Measurements from ENCODE around the gene ATP2B2. TPM values are rescaled to one million over a fixed set of nuclear protein-coding genes. Genes with fewer than 3 reads are reported as not detected.

ATP2B2 gene
- total RNA-seq, 1 experiment from 2014 or later: not detected

DNA sequence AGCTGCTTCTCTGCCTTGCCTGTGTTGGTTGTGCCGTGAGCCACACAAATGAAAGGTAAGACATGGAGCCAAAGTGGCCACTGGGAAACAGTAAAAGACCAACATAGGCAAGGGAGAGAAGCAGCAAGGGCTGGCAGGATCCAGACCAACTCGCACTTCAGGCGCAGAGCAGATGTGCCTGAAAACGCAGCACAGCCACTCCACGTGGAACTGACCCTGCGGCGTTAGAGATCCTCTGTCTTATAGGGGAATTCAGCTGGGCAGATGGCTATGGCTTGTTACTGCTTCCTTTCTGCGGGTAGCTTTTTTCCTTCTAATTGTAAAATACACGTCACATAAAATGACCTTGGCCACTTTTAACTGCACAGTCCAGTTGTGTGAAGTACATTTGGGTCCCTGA is 202.3 kb downstream of the ATP2B2 start:
- H3K9ac ChIP-seq (ENCODE audit: low read length): no peak overlapping the region
- no peak for TF ChIP-seq CEBPB (IDR thresholded peaks at IDR 0.05; ENCODE audit: low read depth)
- TF ChIP-seq RAD21 (IDR thresholded peaks at IDR 0.05; ENCODE audit: low read depth): no peak
- no peak for TF ChIP-seq ZFX (IDR thresholded peaks at IDR 0.05)
- TF ChIP-seq, protein P1, sequence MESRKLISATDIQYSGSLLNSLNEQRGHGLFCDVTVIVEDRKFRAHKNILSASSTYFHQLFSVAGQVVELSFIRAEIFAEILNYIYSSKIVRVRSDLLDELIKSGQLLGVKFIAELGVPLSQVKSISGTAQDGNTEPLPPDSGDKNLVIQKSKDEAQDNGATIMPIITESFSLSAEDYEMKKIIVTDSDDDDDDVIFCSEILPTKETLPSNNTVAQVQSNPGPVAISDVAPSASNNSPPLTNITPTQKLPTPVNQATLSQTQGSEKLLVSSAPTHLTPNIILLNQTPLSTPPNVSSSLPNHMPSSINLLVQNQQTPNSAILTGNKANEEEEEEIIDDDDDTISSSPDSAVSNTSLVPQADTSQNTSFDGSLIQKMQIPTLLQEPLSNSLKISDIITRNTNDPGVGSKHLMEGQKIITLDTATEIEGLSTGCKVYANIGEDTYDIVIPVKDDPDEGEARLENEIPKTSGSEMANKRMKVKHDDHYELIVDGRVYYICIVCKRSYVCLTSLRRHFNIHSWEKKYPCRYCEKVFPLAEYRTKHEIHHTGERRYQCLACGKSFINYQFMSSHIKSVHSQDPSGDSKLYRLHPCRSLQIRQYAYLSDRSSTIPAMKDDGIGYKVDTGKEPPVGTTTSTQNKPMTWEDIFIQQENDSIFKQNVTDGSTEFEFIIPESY (IDR thresholded peaks at IDR 0.05; ENCODE audit: extremely low read depth, insufficient replicate concordance, low read length): no peak
- TF ChIP-seq YY1 (IDR thresholded peaks at IDR 0.05; ENCODE audit: extremely low read depth, insufficient replicate concordance, low read depth, low read length): no peak
- TF ChIP-seq JUND (IDR thresholded peaks at IDR 0.05): no peak
- no peak for TF ChIP-seq POLR2A (IDR thresholded peaks at IDR 0.05; ENCODE audit: borderline replicate concordance, extremely low read depth, insufficient read depth, insufficient read length)
- no peak for TF ChIP-seq FOSL1 (IDR thresholded peaks at IDR 0.05; ENCODE audit: low read depth)
- TF ChIP-seq, protein P2, sequence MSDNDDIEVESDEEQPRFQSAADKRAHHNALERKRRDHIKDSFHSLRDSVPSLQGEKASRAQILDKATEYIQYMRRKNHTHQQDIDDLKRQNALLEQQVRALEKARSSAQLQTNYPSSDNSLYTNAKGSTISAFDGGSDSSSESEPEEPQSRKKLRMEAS (IDR thresholded peaks at IDR 0.05): no peak
- TF ChIP-seq, protein P3, sequence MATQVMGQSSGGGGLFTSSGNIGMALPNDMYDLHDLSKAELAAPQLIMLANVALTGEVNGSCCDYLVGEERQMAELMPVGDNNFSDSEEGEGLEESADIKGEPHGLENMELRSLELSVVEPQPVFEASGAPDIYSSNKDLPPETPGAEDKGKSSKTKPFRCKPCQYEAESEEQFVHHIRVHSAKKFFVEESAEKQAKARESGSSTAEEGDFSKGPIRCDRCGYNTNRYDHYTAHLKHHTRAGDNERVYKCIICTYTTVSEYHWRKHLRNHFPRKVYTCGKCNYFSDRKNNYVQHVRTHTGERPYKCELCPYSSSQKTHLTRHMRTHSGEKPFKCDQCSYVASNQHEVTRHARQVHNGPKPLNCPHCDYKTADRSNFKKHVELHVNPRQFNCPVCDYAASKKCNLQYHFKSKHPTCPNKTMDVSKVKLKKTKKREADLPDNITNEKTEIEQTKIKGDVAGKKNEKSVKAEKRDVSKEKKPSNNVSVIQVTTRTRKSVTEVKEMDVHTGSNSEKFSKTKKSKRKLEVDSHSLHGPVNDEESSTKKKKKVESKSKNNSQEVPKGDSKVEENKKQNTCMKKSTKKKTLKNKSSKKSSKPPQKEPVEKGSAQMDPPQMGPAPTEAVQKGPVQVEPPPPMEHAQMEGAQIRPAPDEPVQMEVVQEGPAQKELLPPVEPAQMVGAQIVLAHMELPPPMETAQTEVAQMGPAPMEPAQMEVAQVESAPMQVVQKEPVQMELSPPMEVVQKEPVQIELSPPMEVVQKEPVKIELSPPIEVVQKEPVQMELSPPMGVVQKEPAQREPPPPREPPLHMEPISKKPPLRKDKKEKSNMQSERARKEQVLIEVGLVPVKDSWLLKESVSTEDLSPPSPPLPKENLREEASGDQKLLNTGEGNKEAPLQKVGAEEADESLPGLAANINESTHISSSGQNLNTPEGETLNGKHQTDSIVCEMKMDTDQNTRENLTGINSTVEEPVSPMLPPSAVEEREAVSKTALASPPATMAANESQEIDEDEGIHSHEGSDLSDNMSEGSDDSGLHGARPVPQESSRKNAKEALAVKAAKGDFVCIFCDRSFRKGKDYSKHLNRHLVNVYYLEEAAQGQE (IDR thresholded peaks at IDR 0.05; ENCODE audit: low read depth): no peak
- no peak for TF ChIP-seq EGR1 (IDR thresholded peaks at IDR 0.05; ENCODE audit: low read depth)
- TF ChIP-seq ZNF274 (IDR thresholded peaks at IDR 0.05; ENCODE audit: low read depth, low read length): no peak
- no peak for TF ChIP-seq CBX3 (IDR thresholded peaks at IDR 0.05; ENCODE audit: low read depth)
- TF ChIP-seq, protein P4, sequence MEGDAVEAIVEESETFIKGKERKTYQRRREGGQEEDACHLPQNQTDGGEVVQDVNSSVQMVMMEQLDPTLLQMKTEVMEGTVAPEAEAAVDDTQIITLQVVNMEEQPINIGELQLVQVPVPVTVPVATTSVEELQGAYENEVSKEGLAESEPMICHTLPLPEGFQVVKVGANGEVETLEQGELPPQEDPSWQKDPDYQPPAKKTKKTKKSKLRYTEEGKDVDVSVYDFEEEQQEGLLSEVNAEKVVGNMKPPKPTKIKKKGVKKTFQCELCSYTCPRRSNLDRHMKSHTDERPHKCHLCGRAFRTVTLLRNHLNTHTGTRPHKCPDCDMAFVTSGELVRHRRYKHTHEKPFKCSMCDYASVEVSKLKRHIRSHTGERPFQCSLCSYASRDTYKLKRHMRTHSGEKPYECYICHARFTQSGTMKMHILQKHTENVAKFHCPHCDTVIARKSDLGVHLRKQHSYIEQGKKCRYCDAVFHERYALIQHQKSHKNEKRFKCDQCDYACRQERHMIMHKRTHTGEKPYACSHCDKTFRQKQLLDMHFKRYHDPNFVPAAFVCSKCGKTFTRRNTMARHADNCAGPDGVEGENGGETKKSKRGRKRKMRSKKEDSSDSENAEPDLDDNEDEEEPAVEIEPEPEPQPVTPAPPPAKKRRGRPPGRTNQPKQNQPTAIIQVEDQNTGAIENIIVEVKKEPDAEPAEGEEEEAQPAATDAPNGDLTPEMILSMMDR (IDR thresholded peaks at IDR 0.05 in 2 of 3, conservative IDR thresholded peaks at IDR 0.05 in 1 of 3; ENCODE audit: borderline replicate concordance in 1 of 3, insufficient read depth in 1 of 3, low read depth in 2 of 3, low read length in 2 of 3): no peak
- H3K36me3 ChIP-seq (ENCODE audit: control insufficient read depth in 1 of 2, insufficient read depth in 2 of 2, low read length in 2 of 2): peaks cover 40 to 50% of the 10 kb centered on the region in 2 experiments
- intact Hi-C loops (cut with micrococcal nuclease): no loop called here
- ATAC-seq: no peak
- CTCF ChIA-PET: no interaction called here
- H3K4me1 ChIP-seq (ENCODE audit: control insufficient read depth in 1 of 2, insufficient read depth in 2 of 2, low read length in 2 of 2): no peaks in the 10 kb centered on the region
- H3K4me3 ChIP-seq (replicated peaks in 1 of 2; ENCODE audit: low read depth in 1 of 2, low read length in 2 of 2): no peak overlapping the region
- H4K20me1 ChIP-seq (ENCODE audit: insufficient read depth): no peaks in the 10 kb centered on the region
- no peaks in the 10 kb centered on the region for H3K9me3 ChIP-seq (ENCODE audit: control insufficient read depth in 1 of 2, insufficient read depth in 1 of 2, low read depth in 1 of 2, low read length in 2 of 2)
- no peak overlapping the region for H2AFZ ChIP-seq (ENCODE audit: low read depth, low read length, poor library complexity, severe bottlenecking)
- DNase-seq (ENCODE audit: low read depth, low spot score): no peak
- POLR2A ChIA-PET: no interaction called here
- no peaks in the 10 kb centered on the region for H3K9me2 ChIP-seq (ENCODE audit: insufficient read depth)
- H3K4me2 ChIP-seq (ENCODE audit: low read length): no peak overlapping the region
- RAD21 ChIA-PET (ENCODE audit: low non-redundant PET in 1 of 2, low total read pairs in 2 of 2, uncharacterized antibody in 2 of 2, unreplicated experiment in 2 of 2): no interaction called here
- H3K27me3 ChIP-seq (ENCODE audit: insufficient read depth, low read length): no peaks in the 10 kb centered on the region
- H3K79me2 ChIP-seq (ENCODE audit: insufficient read depth, low read length): no peaks in the 10 kb centered on the region
- H3K27ac ChIP-seq (ENCODE audit: low read depth, low read length): no peak overlapping the region
- no TSS peak for BruUV-seq (replicated peaks)

Data from HCT116 (cell line).